ENCODE results near the gene SPIRE1.

DNA sequence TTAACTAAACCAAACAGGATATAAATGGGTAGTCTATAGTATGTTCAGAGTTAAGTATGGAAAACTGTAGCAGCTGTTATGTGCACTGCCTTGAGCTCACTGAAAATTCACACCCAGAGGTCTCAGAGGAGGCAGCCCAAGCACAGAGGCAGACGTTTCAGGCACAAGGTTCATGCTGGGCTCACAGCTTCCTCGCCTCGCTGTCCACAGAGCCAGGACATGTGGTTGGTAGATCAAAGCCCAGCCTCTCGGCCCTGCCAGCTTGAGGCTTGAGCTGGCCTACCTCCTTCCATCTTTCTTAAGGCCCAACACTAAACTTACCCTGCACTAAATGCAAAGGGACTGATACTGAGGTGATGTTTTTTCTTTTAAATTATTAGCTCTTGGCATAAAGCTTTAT is 206.5 kb downstream of the SPIRE1 start:
- TF ChIP-seq, protein P1, sequence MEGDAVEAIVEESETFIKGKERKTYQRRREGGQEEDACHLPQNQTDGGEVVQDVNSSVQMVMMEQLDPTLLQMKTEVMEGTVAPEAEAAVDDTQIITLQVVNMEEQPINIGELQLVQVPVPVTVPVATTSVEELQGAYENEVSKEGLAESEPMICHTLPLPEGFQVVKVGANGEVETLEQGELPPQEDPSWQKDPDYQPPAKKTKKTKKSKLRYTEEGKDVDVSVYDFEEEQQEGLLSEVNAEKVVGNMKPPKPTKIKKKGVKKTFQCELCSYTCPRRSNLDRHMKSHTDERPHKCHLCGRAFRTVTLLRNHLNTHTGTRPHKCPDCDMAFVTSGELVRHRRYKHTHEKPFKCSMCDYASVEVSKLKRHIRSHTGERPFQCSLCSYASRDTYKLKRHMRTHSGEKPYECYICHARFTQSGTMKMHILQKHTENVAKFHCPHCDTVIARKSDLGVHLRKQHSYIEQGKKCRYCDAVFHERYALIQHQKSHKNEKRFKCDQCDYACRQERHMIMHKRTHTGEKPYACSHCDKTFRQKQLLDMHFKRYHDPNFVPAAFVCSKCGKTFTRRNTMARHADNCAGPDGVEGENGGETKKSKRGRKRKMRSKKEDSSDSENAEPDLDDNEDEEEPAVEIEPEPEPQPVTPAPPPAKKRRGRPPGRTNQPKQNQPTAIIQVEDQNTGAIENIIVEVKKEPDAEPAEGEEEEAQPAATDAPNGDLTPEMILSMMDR (IDR thresholded peaks at IDR 0.05) = no peak
- no peak for TF ChIP-seq POLR2A (IDR thresholded peaks at IDR 0.05)
